Mesendoderm (in vitro differentiated cells): ENCODE data around the gene PKIG.

Experiments
- DNase-seq: peaks from one replicate; pipeline ENCODE4 v3.0.0; 2013
- H2AK5ac ChIP-seq: 2 replicates; pipeline ENCODE4 v1.6.1; 2013; ENCODE audit warnings: low read length, inconsistent platforms
- H2BK120ac ChIP-seq: 2 replicates; pipeline ENCODE4 v1.6.1; 2013; ENCODE audit warnings: low read depth, mild to moderate bottlenecking, low read length, moderate library complexity, mixed read lengths
- H2BK15ac ChIP-seq: replicated peaks from 2 replicates; pipeline ENCODE4 v1.6.1; 2013; ENCODE audit warnings: low read depth, mild to moderate bottlenecking, moderate library complexity
- H2BK5ac ChIP-seq: 2 replicates; pipeline ENCODE4 v1.6.1; 2013; ENCODE audit warnings: low read length, inconsistent platforms
- H3K18ac ChIP-seq: 2 replicates; pipeline ENCODE4 v1.6.1; 2013; ENCODE audit warnings: mild to moderate bottlenecking, low read length, mixed read lengths
- H3K23ac ChIP-seq: one replicate; pipeline ENCODE4 v1.6.1; 2013; ENCODE audit warnings: low read length
- H3K27ac ChIP-seq: 2 replicates; pipeline ENCODE4 v1.5.1; 2013; ENCODE audit warnings: low read depth, mild to moderate bottlenecking, inconsistent platforms, low read length, moderate library complexity
- H3K27me3 ChIP-seq: 2 replicates; pipeline ENCODE4 v1.6.1; 2013; ENCODE audit warnings: low read length, control low read depth, mild to moderate bottlenecking, inconsistent platforms; ENCODE audit not compliant: insufficient read depth, poor library complexity
- H3K36me3 ChIP-seq: 2 replicates; pipeline ENCODE4 v1.6.1; 2013; ENCODE audit warnings: low read length, inconsistent platforms; ENCODE audit not compliant: control insufficient read depth, insufficient read depth
- H3K4ac ChIP-seq: one replicate; pipeline ENCODE4 v1.6.1; 2013; ENCODE audit warnings: low read depth, mild to moderate bottlenecking, low read length, moderate library complexity
- H3K4me1 ChIP-seq: 2 replicates; pipeline ENCODE4 v1.6.1; 2013; ENCODE audit warnings: low read depth, low read length, inconsistent platforms; ENCODE audit not compliant: control insufficient read depth
- H3K4me2 ChIP-seq: 2 replicates; pipeline ENCODE4 v1.6.1; 2013; ENCODE audit warnings: low read length
- H3K4me3 ChIP-seq: 2 replicates; pipeline ENCODE4 v1.5.1; 2013; ENCODE audit warnings: mild to moderate bottlenecking, low read length
- H3K56ac ChIP-seq: one replicate; pipeline ENCODE4 v1.6.1; 2013; ENCODE audit warnings: low read length
- H3K79me1 ChIP-seq: 2 replicates; pipeline ENCODE4 v1.6.1; 2013; ENCODE audit warnings: low read length, inconsistent platforms
- H3K79me2 ChIP-seq: 2 replicates; pipeline ENCODE4 v1.6.1; 2013; ENCODE audit warnings: mild to moderate bottlenecking, low read length; ENCODE audit not compliant: control insufficient read depth, insufficient read depth
- H3K9ac ChIP-seq: 2 replicates; pipeline ENCODE4 v1.6.1; 2013; ENCODE audit warnings: low read length, inconsistent platforms
- H4K5ac ChIP-seq: one replicate; pipeline ENCODE4 v1.6.1; 2013; ENCODE audit warnings: low read length
- H4K8ac ChIP-seq: one replicate; pipeline ENCODE4 v1.6.1; 2013; ENCODE audit warnings: low read depth, mild to moderate bottlenecking, control low read depth, low read length, moderate library complexity
- WGBS: extraction: QIAGEN DNeasy Blood & Tissue Kit; methylation state at CpG from one replicate; pipeline ENCODE4 v1.1.7; 2013; ENCODE audit warnings: low lambda C conversion rate, missing lambda C conversion rate; ENCODE audit not compliant: insufficient coverage; ENCODE audit errors: extremely low coverage; 5-methylcytosine and 5-hydroxymethylcytosine counted together

PKIG gene

DNA sequence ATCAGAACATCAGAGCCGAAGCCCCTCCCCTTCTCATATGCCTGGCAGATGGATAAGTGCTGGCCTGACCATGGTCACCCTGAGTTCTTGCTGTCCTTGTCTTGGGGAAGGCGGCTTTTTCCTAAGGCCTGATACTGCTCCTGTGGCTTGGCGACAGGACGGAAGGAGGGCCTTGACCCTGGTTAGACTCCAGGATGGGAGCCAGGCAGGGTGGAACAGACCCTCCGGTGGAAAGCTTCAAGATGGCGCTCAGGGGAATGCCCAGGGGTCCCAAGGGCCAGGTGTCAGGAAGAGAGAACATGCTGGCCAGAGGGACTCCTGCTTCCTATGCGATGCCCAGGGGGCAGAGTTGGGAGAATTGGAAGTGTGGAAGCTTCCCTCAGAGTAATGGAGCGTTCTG is 39.6 kb downstream of the PKIG start:
- no peak overlapping the region for H3K27ac ChIP-seq
- H3K27me3 ChIP-seq, result no peaks in the 10 kb centered on the region
- no peak for DNase-seq
- no peak overlapping the region for H2BK120ac ChIP-seq
- no peaks in the 10 kb centered on the region for H3K79me1 ChIP-seq
- no peak overlapping the region for H3K23ac ChIP-seq
- no peak overlapping the region for H4K5ac ChIP-seq
- H3K4me3 ChIP-seq, result no peak overlapping the region
- WGBS, result no CpG with 5 or more reads among the region's 8 CpGs
- no peak overlapping the region for H3K4me2 ChIP-seq
- no peak overlapping the region for H4K8ac ChIP-seq
- H3K18ac ChIP-seq, result no peak overlapping the region
- no peaks in the 10 kb centered on the region for H3K79me2 ChIP-seq
- H2AK5ac ChIP-seq, result no peak overlapping the region
- no peak overlapping the region for H2BK15ac ChIP-seq
- no peak overlapping the region for H3K4ac ChIP-seq
- peaks cover 4% of the 10 kb centered on the region for H3K36me3 ChIP-seq
- H3K9ac ChIP-seq, result no peak overlapping the region
- H3K56ac ChIP-seq, result no peak overlapping the region
- no peak overlapping the region for H2BK5ac ChIP-seq
- H3K4me1 ChIP-seq, result no peaks in the 10 kb centered on the region

DNA sequence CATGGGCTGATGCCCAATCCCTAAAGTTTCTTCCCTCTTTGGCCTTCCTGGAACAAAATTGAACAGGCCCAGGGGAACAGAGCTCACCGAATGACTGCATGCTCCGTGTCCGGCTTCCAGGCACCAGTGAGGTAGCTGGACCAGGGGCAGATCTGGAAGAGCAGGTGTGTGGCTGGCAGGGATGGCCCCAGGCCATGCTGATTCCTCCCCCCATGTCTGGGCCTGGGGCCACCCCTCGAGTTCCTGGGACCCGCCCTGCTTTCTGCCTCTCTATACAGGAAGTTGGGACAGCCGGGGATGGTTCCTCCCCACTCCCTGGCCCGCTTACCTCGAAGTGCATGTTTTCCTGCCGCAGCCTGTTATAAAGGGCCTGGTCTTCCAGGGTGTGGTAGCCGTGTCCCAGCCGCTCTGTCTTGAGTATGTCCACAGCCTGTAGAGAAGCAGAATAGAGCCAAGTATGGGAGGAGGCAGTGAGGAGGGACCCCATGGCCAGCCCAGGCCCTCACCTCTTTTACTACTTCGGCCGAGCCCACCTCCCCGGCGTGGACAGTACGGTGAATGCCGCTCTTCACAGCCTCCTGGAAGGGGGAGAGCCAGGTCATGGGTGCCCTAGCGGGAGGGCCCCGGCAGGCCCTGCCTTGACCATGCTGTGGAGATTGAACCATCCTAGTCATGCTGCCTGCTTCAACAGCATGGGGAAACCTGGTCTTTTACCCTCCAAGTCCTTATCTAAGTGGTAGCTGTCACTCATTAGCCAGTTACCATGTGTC is 40.3 kb downstream of the PKIG start:
- no CpG with 5 or more reads among the region's 19 CpGs for WGBS
- Histone ChIP-seq H3K4ac (no peak overlapping the region), H3K9ac (no peak overlapping the region), H3K4me2 (no peak overlapping the region), H3K56ac (no peak overlapping the region), H3K79me2 (no peaks in the 10 kb centered on the region), H3K4me1 (no peaks in the 10 kb centered on the region), H4K8ac (no peak overlapping the region), H3K4me3 (no peak overlapping the region), H2BK15ac (no peak overlapping the region), H2BK120ac (no peak overlapping the region), H2BK5ac (no peak overlapping the region), H3K18ac (no peak overlapping the region), H3K23ac (no peak overlapping the region), H3K36me3 (peaks cover 4% of the 10 kb centered on the region), H2AK5ac (no peak overlapping the region), H3K27me3 (no peaks in the 10 kb centered on the region), H4K5ac (no peak overlapping the region), H3K79me1 (no peaks in the 10 kb centered on the region), H3K27ac (no peak overlapping the region)
- no peak for DNase-seq

GRCh38 chr20:44624152-44624551 is 41.8 kb downstream of the PKIG start:
- H3K18ac ChIP-seq, result no peak overlapping the region
- no peak overlapping the region for H3K9ac ChIP-seq
- H3K79me2 ChIP-seq, result no peaks in the 10 kb centered on the region
- H4K8ac ChIP-seq, result no peak overlapping the region
- no peak overlapping the region for H4K5ac ChIP-seq
- no peak for DNase-seq
- H2AK5ac ChIP-seq, result no peak overlapping the region
- no CpG with 5 or more reads among the region's 4 CpGs for WGBS
- H3K23ac ChIP-seq, result no peak overlapping the region
- no peak overlapping the region for H2BK15ac ChIP-seq
- no peak overlapping the region for H3K4ac ChIP-seq
- no peak overlapping the region for H2BK5ac ChIP-seq
- H3K27ac ChIP-seq, result no peak overlapping the region
- H3K27me3 ChIP-seq, result no peaks in the 10 kb centered on the region
- no peak overlapping the region for H3K56ac ChIP-seq
- H3K4me3 ChIP-seq, result no peak overlapping the region
- no peak overlapping the region for H3K4me2 ChIP-seq
- H2BK120ac ChIP-seq, result no peak overlapping the region
- no peaks in the 10 kb centered on the region for H3K79me1 ChIP-seq
- no peaks in the 10 kb centered on the region for H3K4me1 ChIP-seq
- peaks cover 4% of the 10 kb centered on the region for H3K36me3 ChIP-seq

DNA sequence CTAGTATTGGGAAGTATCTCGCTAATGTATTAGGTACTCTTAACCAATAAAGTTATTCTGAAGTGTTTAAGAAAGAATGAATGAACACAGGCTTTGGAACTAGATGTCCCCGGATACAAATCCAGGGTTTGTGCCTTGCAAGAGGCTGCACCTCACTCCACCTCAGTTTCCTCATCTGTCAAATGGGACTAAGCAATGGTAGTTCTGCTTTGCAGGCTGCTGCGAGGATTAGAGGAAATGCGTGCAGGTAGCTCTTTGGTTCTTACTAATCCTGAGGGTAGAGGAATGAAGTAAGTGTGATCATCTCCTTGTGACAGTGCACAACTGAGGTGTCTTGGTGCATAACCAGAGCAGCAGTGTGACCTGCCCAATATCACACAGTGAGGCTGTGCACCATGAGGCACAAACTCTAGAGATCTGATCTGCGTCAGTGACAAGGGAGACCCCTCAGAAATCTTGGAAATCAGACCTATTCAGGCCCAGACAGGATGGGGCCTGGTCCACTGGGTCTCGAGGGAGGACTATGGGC is 42.4 kb downstream of the PKIG start:
- Histone ChIP-seq H2BK120ac (no peak overlapping the region), H3K4me2 (no peak overlapping the region), H3K56ac (no peak overlapping the region), H3K36me3 (peaks cover under 1% of the 10 kb centered on the region), H3K18ac (no peak overlapping the region), H4K5ac (no peak overlapping the region), H3K9ac (no peak overlapping the region), H3K27me3 (no peaks in the 10 kb centered on the region), H2BK15ac (no peak overlapping the region), H3K27ac (no peak overlapping the region), H3K4me1 (no peaks in the 10 kb centered on the region), H3K23ac (no peak overlapping the region), H2BK5ac (no peak overlapping the region), H3K4ac (no peak overlapping the region), H3K79me2 (no peaks in the 10 kb centered on the region), H3K79me1 (no peaks in the 10 kb centered on the region), H2AK5ac (no peak overlapping the region), H3K4me3 (no peak overlapping the region), H4K8ac (no peak overlapping the region)
- DNase-seq, result no peak
- no CpG with 5 or more reads among the region's 6 CpGs for WGBS

DNA sequence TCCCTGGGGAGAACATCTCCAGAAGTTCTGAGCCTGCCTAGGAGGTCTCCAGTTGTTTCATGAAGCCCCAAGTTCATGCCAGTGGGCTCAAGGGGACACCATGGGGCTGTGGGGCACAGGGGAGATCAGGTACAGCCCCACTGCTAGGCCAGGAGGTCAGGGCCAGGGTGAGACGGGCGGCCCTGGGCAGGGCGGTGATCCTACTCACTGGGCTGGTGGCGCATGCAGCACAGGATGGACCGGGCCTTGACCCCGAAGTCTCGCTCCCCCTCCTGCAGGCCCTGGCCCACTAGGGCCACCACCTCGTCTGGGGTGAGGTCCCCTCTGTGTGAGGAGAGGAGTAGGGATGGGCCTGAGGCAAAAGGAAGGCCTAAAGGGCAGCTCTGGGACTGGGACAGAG is 43.0 kb downstream of the PKIG start:
- no peak overlapping the region for H4K5ac ChIP-seq
- H2BK15ac ChIP-seq, result no peak overlapping the region
- no peaks in the 10 kb centered on the region for H3K27me3 ChIP-seq
- no peaks in the 10 kb centered on the region for H3K36me3 ChIP-seq
- no peak overlapping the region for H3K4ac ChIP-seq
- H3K9ac ChIP-seq, result no peak overlapping the region
- H3K56ac ChIP-seq, result no peak overlapping the region
- DNase-seq, result no peak
- H3K27ac ChIP-seq, result no peak overlapping the region
- no peaks in the 10 kb centered on the region for H3K79me1 ChIP-seq
- H3K18ac ChIP-seq, result no peak overlapping the region
- H2BK120ac ChIP-seq, result no peak overlapping the region
- H3K4me1 ChIP-seq, result no peaks in the 10 kb centered on the region
- H4K8ac ChIP-seq, result no peak overlapping the region
- H3K4me2 ChIP-seq, result no peak overlapping the region
- H2BK5ac ChIP-seq, result no peak overlapping the region
- H2AK5ac ChIP-seq, result no peak overlapping the region
- no CpG with 5 or more reads among the region's 8 CpGs for WGBS
- H3K23ac ChIP-seq, result no peak overlapping the region
- no peak overlapping the region for H3K4me3 ChIP-seq
- H3K79me2 ChIP-seq, result no peaks in the 10 kb centered on the region

GRCh38 chr20:44626278-44626677 is 43.9 kb downstream of the PKIG start:
- H3K4ac ChIP-seq, result no peak overlapping the region
- no peaks in the 10 kb centered on the region for H3K79me1 ChIP-seq
- H2AK5ac ChIP-seq, result no peak overlapping the region
- no peak overlapping the region for H2BK5ac ChIP-seq
- no peaks in the 10 kb centered on the region for H3K4me1 ChIP-seq
- H3K4me3 ChIP-seq, result no peak overlapping the region
- H4K8ac ChIP-seq, result no peak overlapping the region
- H2BK120ac ChIP-seq, result no peak overlapping the region
- H2BK15ac ChIP-seq, result no peak overlapping the region
- no peak overlapping the region for H3K18ac ChIP-seq
- WGBS, result no CpG with 5 or more reads among the region's 7 CpGs
- H3K27ac ChIP-seq, result no peak overlapping the region
- H3K27me3 ChIP-seq, result no peaks in the 10 kb centered on the region
- H3K9ac ChIP-seq, result no peak overlapping the region
- no peak overlapping the region for H3K4me2 ChIP-seq
- no peak overlapping the region for H3K23ac ChIP-seq
- H3K56ac ChIP-seq, result no peak overlapping the region
- no peaks in the 10 kb centered on the region for H3K36me3 ChIP-seq
- H3K79me2 ChIP-seq, result no peaks in the 10 kb centered on the region
- DNase-seq, result no peak
- H4K5ac ChIP-seq, result no peak overlapping the region
